PC-9 (cell line): ENCODE data around the gene PJA1. TPM values are rescaled to one million over a fixed set of nuclear protein-coding genes. Genes with fewer than 3 reads are reported as not detected.

ENCODE experiments used
- BruUV-seq: library from RNA; stranded (reverse); fragments of 400-500 nt; replicated peaks from 2 replicates; lab custom pipeline; 2021; lab: Mats Ljungman, UMichigan
- CTCF ChIA-PET: fragments of 300-600 bp; sonication (Branson Sonifier 250); formaldehyde crosslinking; loops from one replicate; lab custom pipeline; 2022; ENCODE audit warnings: antibody characterized with exemption; lab: Charles Lee
- POLR2A ChIA-PET: fragments of 300-600 bp; sonication (Branson Sonifier 250); formaldehyde crosslinking; loops from one replicate; lab custom pipeline; 2022; ENCODE audit warnings: antibody characterized with exemption; ENCODE audit not compliant: unreplicated experiment; lab: Charles Lee
- DNase-seq, 2 experiments: peaks; one replicate each; pipeline versions ENCODE4 v3.0.0 to v3.0.0-alpha.2; 2015 to 2022; ENCODE audit warnings: mixed read lengths in 1 of 2
- H2AFZ ChIP-seq: fragments of 200-600 bp; sonication (generic); 2 replicates; pipeline ENCODE4 v1.8.1; 2017; ENCODE audit warnings: antibody characterized with exemption
- H3F3A ChIP-seq: fragments of 200-600 bp; sonication (generic); 2 replicates; pipeline ENCODE4 v1.8.1; 2017; ENCODE audit warnings: antibody characterized with exemption, mild to moderate bottlenecking, low read depth; ENCODE audit not compliant: insufficient read depth
- H3K27ac ChIP-seq: fragments of 200-600 bp; sonication (generic); 2 replicates; pipeline ENCODE4 v1.6.1; 2016; ENCODE audit warnings: mixed run types
- H3K27me3 ChIP-seq: fragments of 200-600 bp; sonication (generic); 2 replicates; pipeline ENCODE4 v1.6.1; 2016; ENCODE audit warnings: low read depth, mixed run types; ENCODE audit not compliant: insufficient read depth
- H3K36me3 ChIP-seq: fragments of 200-600 bp; sonication (generic); 2 replicates; pipeline ENCODE4 v1.6.1; 2016; ENCODE audit warnings: low read depth, mixed run types
- H3K4me1 ChIP-seq: fragments of 200-600 bp; sonication (generic); replicated peaks from 2 replicates; pipeline ENCODE4 v1.6.1; 2016; ENCODE audit warnings: mixed run types; ENCODE audit not compliant: insufficient read depth
- H3K4me2 ChIP-seq: fragments of 200-600 bp; sonication (generic); 2 replicates; pipeline ENCODE4 v1.6.1; 2017; ENCODE audit warnings: mixed run types
- H3K4me3 ChIP-seq: fragments of 200-600 bp; sonication (generic); 2 replicates; pipeline ENCODE4 v1.6.1; 2016; ENCODE audit warnings: mixed run types
- H3K79me2 ChIP-seq: fragments of 200-600 bp; sonication (generic); 2 replicates; pipeline ENCODE4 v1.6.1; 2017; ENCODE audit warnings: low read depth, mixed run types
- H3K9me2 ChIP-seq: fragments of 200-600 bp; sonication (generic); 2 replicates; pipeline ENCODE4 v1.8.1; 2017; ENCODE audit warnings: mild to moderate bottlenecking; ENCODE audit not compliant: insufficient read depth
- H3K9me3 ChIP-seq: fragments of 200-600 bp; sonication (generic); 2 replicates; pipeline ENCODE4 v1.8.1; 2016; ENCODE audit warnings: low read depth; ENCODE audit not compliant: insufficient read depth
- H4K20me1 ChIP-seq: fragments of 200-600 bp; sonication (generic); 2 replicates; pipeline ENCODE4 v1.8.1; 2017; ENCODE audit not compliant: insufficient read depth
- CTCF ChIP-seq: fragments of 200-600 bp; sonication (generic); conservative IDR thresholded peaks from 2 replicates; pipeline ENCODE4 v1.6.1; 2017; ENCODE audit warnings: mixed run types, antibody characterized with exemption, mild to moderate bottlenecking, moderate library complexity
- EZH2 ChIP-seq: fragments of 200-600 bp; sonication (generic); IDR thresholded peaks from 2 replicates; pipeline ENCODE4 v1.8.0; 2017; ENCODE audit warnings: antibody characterized with exemption, low read depth
- intact Hi-C: fragments of 100-400 bp; cut with micrococcal nuclease; formaldehyde crosslinking; loops from one replicate; pipeline ENCODE4 v1.10.0; 2022; ENCODE audit not compliant: unreplicated experiment
- total RNA-seq: library from RNA; stranded (reverse); gene quantifications from 2 replicates; pipeline ENCODE4 v1.2.3, GENCODE V29; 2021

PJA1 gene
- total RNA-seq, 1 experiment from 2014 or later: 27.7 TPM

GRCh38 chrX:69177511-69178162, 12.4 kb upstream of the PJA1 start:
- BruUV-seq: no TSS peak
- POLR2A ChIA-PET: no interaction called here
- no peaks in the 10 kb centered on the region for H3F3A ChIP-seq

GRCh38 chrX:69176053-69176452, 10.8 kb upstream of the PJA1 start:
- Histone ChIP-seq H3K4me2 (no peak overlapping the region), H4K20me1 (no peaks in the 10 kb centered on the region), H2AFZ (no peak overlapping the region), H3K27ac (no peak overlapping the region), H3K9me2 (no peaks in the 10 kb centered on the region), H3K9me3 (no peaks in the 10 kb centered on the region), H3K36me3 (no peaks in the 10 kb centered on the region), H3K27me3 (no peaks in the 10 kb centered on the region), H3K4me1 (no peaks in the 10 kb centered on the region), H3K79me2 (no peaks in the 10 kb centered on the region), H3K4me3 (no peak overlapping the region), H3F3A (no peaks in the 10 kb centered on the region)
- no peak for TF ChIP-seq CTCF
- TF ChIP-seq EZH2: no peak
- no peak for DNase-seq
- intact Hi-C loops: no loop called here
- ChIA-PET CTCF (no interaction called here), POLR2A (no interaction called here)
- no TSS peak for BruUV-seq

More at GRCh38 chrX:69177511-69178162, 12.4 kb upstream of the PJA1 start:
- Histone ChIP-seq H4K20me1 (no peaks in the 10 kb centered on the region), H3K79me2 (no peaks in the 10 kb centered on the region), H2AFZ (no peak overlapping the region), H3K9me3 (no peaks in the 10 kb centered on the region), H3K4me3 (no peak overlapping the region), H3K27ac (no peak overlapping the region), H3K4me1 (no peaks in the 10 kb centered on the region), H3K9me2 (no peaks in the 10 kb centered on the region), H3K36me3 (no peaks in the 10 kb centered on the region), H3K4me2 (no peak overlapping the region), H3K27me3 (no peaks in the 10 kb centered on the region)
- intact Hi-C loops: no loop called here
- DNase-seq: no peak
- TF ChIP-seq EZH2 (no peak), CTCF (no peak)
- CTCF ChIA-PET: no interaction called here

- intact Hi-C loops: no loop called here
These were observed 8.7 kb upstream of the PJA1 start for GRCh38 chrX:69173906-69174305.

More at GRCh38 chrX:69173906-69174305, 8.7 kb upstream of the PJA1 start:
- Histone ChIP-seq H3K4me2 (no peak overlapping the region), H3K27me3 (no peaks in the 10 kb centered on the region), H3K4me1 (no peaks in the 10 kb centered on the region), H2AFZ (no peak overlapping the region), H3K9me2 (no peaks in the 10 kb centered on the region), H3K79me2 (no peaks in the 10 kb centered on the region), H3K27ac (no peak overlapping the region), H3K9me3 (no peaks in the 10 kb centered on the region), H3K4me3 (no peak overlapping the region), H4K20me1 (no peaks in the 10 kb centered on the region), H3K36me3 (no peaks in the 10 kb centered on the region), H3F3A (no peaks in the 10 kb centered on the region)
- no TSS peak for BruUV-seq
- CTCF ChIA-PET: no interaction called here
- TF ChIP-seq CTCF (no peak), EZH2 (no peak)
- POLR2A ChIA-PET: no interaction called here
- no peak for DNase-seq
